ENCODE data around the gene FIGN. TPM values are rescaled to one million over a fixed set of nuclear protein-coding genes. Genes with fewer than 3 reads are reported as not detected.

Gene FIGN
- total RNA-seq, 2 donors from 2014 or later, result 18.6 to 20.5 TPM

GRCh38 chr2:163686289-163686688 is 49.5 kb downstream of the FIGN start:
- Histone ChIP-seq H3K9me3 (ENCODE audit: control insufficient read depth, low read length) (no peaks in the 10 kb centered on the region), H3K9ac (ENCODE audit: extremely low read depth, low read length, poor library complexity, severe bottlenecking) (no peak overlapping the region), H3K36me3 (ENCODE audit: control insufficient read depth, insufficient read depth, low read length) (no peaks in the 10 kb centered on the region), H3K4me3 (ENCODE audit: low read length) (no peak overlapping the region), H3K4me1 (ENCODE audit: control insufficient read depth, insufficient read depth, low read length) (no peaks in the 10 kb centered on the region), H3K27ac (ENCODE audit: low read depth, low read length) (no peak overlapping the region), H3K27me3 (ENCODE audit: control insufficient read depth, insufficient read depth, low read length, poor library complexity, severe bottlenecking) (no peaks in the 10 kb centered on the region)
- H3K4me1 Mint-ChIP-seq, result no peaks in the 10 kb centered on the region
- no peak for TF ChIP-seq CTCF (conservative IDR thresholded peaks at IDR 0.05)
- no peaks in the 10 kb centered on the region for H3K27me3 Mint-ChIP-seq (ENCODE audit: insufficient read depth)
- H3K36me3 Mint-ChIP-seq (ENCODE audit: low read depth), result no peaks in the 10 kb centered on the region
- H3K9me3 Mint-ChIP-seq, result no peaks in the 10 kb centered on the region
- WGBS, 2 experiments (ENCODE audit: insufficient coverage in 1 of 2, insufficient read length in 1 of 2), result 69 to 100% methylated on average over 1 to 4 of the region's 4 CpGs
- no peak for DNase-seq
- H3K4me3 Mint-ChIP-seq, result no peak overlapping the region
- H3K27ac Mint-ChIP-seq, result no peak overlapping the region

DNA sequence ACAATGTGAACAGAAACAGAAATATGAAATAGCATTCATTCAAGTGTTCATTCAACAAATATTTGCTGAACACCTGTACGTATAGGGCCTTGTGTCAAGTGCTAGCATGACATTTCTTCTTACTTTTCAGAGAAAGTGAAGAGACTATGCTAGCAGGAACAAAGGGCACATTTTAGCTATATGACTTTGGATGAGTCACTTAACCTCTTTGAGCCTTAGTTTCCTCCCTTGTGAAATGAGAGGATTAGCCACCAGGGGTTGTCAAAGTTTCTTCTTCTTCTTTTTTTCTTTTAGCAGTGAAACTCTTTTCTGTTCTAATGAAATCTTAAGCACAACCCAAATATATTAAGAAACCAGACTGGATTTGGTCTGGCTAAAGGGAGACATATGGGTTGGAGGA is 53.1 kb downstream of the FIGN start:
- Mint-ChIP-seq H3K27me3 (ENCODE audit: insufficient read depth) (no peaks in the 10 kb centered on the region), H3K27ac (no peak overlapping the region), H3K36me3 (ENCODE audit: low read depth) (no peaks in the 10 kb centered on the region), H3K9me3 (no peaks in the 10 kb centered on the region), H3K4me3 (no peak overlapping the region), H3K4me1 (no peaks in the 10 kb centered on the region)
- no peaks in the 10 kb centered on the region for H3K27me3 ChIP-seq (ENCODE audit: control insufficient read depth, insufficient read depth, low read length, poor library complexity, severe bottlenecking)
- no peaks in the 10 kb centered on the region for H3K4me1 ChIP-seq (ENCODE audit: control insufficient read depth, insufficient read depth, low read length)
- no peak overlapping the region for H3K27ac ChIP-seq (ENCODE audit: low read depth, low read length)
- H3K9me3 ChIP-seq (ENCODE audit: control insufficient read depth, low read length), result no peaks in the 10 kb centered on the region
- H3K36me3 ChIP-seq (ENCODE audit: control insufficient read depth, insufficient read depth, low read length), result no peaks in the 10 kb centered on the region
- TF ChIP-seq CTCF (conservative IDR thresholded peaks at IDR 0.05), result peak; percentile 44
- H3K9ac ChIP-seq (ENCODE audit: extremely low read depth, low read length, poor library complexity, severe bottlenecking), result no peak overlapping the region
- H3K4me3 ChIP-seq (ENCODE audit: low read length), result no peak overlapping the region
- WGBS, 2 experiments (ENCODE audit: insufficient coverage in 1 of 2, insufficient read length in 1 of 2), result 95 to 100% methylated on average over 1 of the region's 1 CpG
- no peak for DNase-seq

DNA sequence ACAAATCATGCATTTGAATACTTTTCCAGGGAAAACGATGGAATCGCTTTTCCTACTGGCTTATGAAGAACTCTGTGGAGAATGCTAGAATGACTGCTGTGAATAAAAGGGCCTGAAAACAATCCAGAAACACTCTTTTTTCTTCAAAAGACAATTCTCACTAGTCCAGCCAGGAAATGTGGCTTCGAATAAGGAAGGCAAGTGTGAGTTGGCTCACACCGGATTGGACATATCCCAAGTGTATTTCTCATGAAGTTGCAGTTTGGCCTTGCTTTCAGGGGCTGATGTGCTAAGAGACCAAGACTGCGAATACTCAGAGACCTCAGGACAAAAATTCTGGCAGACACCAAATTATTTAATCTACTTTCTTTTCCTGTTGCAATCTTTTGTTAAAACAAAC is 54.1 kb downstream of the FIGN start:
- DNase-seq, result no peak
- TF ChIP-seq CTCF (conservative IDR thresholded peaks at IDR 0.05), result no peak
- H3K4me1 Mint-ChIP-seq, result no peaks in the 10 kb centered on the region
- 92 to 93% methylated on average over 2 to 5 of the region's 5 CpGs for WGBS, 2 experiments (ENCODE audit: insufficient coverage in 1 of 2, insufficient read length in 1 of 2)
- no peak overlapping the region for H3K4me3 ChIP-seq (ENCODE audit: low read length)
- no peaks in the 10 kb centered on the region for H3K4me1 ChIP-seq (ENCODE audit: control insufficient read depth, insufficient read depth, low read length)
- H3K27ac Mint-ChIP-seq, result no peak overlapping the region
- no peak overlapping the region for H3K27ac ChIP-seq (ENCODE audit: low read depth, low read length)
- no peaks in the 10 kb centered on the region for H3K36me3 Mint-ChIP-seq (ENCODE audit: low read depth)
- no peaks in the 10 kb centered on the region for H3K27me3 ChIP-seq (ENCODE audit: control insufficient read depth, insufficient read depth, low read length, poor library complexity, severe bottlenecking)
- H3K4me3 Mint-ChIP-seq, result no peak overlapping the region
- H3K27me3 Mint-ChIP-seq (ENCODE audit: insufficient read depth), result no peaks in the 10 kb centered on the region
- no peaks in the 10 kb centered on the region for H3K36me3 ChIP-seq (ENCODE audit: control insufficient read depth, insufficient read depth, low read length)
- H3K9ac ChIP-seq (ENCODE audit: extremely low read depth, low read length, poor library complexity, severe bottlenecking), result no peak overlapping the region
- no peaks in the 10 kb centered on the region for H3K9me3 Mint-ChIP-seq
- no peaks in the 10 kb centered on the region for H3K9me3 ChIP-seq (ENCODE audit: control insufficient read depth, low read length)

Measured in endodermal cell (in vitro differentiated cells).